OCI-LY7 (cell line): ENCODE measurements around the gene GRID1.
"Not testable (repeated sequence)": the region's sequence is repeated elsewhere in the genome, so short reads cannot be mapped to it uniquely, and the experiment has no call there.

Source experiments
- EZH2phosphoT487 ChIP-seq: fragments of 200-600 bp; sonication (generic); IDR thresholded peaks from 2 replicates; pipeline ENCODE4 v1.6.1; 2018; ENCODE audit warnings: low read depth, borderline replicate concordance, mild to moderate bottlenecking, mixed run types, antibody characterized with exemption, low read length, moderate library complexity, mixed read lengths
- TF ChIP-seq, protein P1 (sequence below): fragments of 200-600 bp; sonication (generic); conservative IDR thresholded peaks from 2 replicates; pipeline ENCODE4 v1.5.1; 2014; ENCODE audit warnings: mild to moderate bottlenecking, antibody characterized with exemption, low read length, moderate library complexity, mixed read lengths

DNA sequence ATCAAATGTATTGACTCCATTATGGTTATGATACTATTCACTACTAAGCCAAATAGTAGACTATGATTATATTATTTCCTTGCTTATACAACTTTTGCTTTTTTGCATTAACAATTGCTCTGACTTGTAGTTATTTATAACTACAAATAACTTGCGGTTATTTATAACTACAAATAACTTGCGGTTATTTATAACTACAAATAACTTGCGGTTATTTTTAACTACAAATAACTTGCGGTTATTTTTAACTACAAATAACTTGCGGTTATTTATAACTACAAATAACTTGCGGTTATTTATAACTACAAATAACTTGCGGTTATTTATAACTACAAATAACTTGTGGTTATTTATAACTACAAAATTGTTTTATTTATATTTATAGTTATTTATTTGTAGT, 436.6 kb downstream of the GRID1 start:
- TF ChIP-seq, protein P1, sequence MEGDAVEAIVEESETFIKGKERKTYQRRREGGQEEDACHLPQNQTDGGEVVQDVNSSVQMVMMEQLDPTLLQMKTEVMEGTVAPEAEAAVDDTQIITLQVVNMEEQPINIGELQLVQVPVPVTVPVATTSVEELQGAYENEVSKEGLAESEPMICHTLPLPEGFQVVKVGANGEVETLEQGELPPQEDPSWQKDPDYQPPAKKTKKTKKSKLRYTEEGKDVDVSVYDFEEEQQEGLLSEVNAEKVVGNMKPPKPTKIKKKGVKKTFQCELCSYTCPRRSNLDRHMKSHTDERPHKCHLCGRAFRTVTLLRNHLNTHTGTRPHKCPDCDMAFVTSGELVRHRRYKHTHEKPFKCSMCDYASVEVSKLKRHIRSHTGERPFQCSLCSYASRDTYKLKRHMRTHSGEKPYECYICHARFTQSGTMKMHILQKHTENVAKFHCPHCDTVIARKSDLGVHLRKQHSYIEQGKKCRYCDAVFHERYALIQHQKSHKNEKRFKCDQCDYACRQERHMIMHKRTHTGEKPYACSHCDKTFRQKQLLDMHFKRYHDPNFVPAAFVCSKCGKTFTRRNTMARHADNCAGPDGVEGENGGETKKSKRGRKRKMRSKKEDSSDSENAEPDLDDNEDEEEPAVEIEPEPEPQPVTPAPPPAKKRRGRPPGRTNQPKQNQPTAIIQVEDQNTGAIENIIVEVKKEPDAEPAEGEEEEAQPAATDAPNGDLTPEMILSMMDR: not testable (repeated sequence)
- TF ChIP-seq EZH2phosphoT487: not testable (repeated sequence)
